Activated B cell treated with CpG ODN at 0.5 μM for 24 hours (primary cell): ENCODE measurements around the gene PIEZO2. TPM values are rescaled to one million over a fixed set of nuclear protein-coding genes. Genes with fewer than 3 reads are reported as not detected.

Experiments used
- ATAC-seq: fragments of 200-7000 bp; cut with Tn5 transposase; one replicate; pipeline ENCODE4 v1.10.0; 2021; ENCODE audit warnings: low read depth, mild to moderate bottlenecking, moderate library complexity
- CTCF ChIA-PET: fragments of 350-600 bp; sonication (Branson Sonifier 250); formaldehyde crosslinking; loops from one replicate; lab custom pipeline; 2021; ENCODE audit warnings: antibody characterized with exemption; lab: Charles Lee
- POLR2A ChIA-PET: fragments of 350-600 bp; sonication (Branson Sonifier 250); formaldehyde crosslinking; loops from one replicate; lab custom pipeline; 2021; ENCODE audit warnings: antibody characterized with exemption; lab: Charles Lee
- DNase-seq: peaks from one replicate; pipeline ENCODE4 v3.0.0; 2022
- H3K27ac Mint-ChIP-seq: one replicate; pipeline ENCODE4 v1.8.0; 2020; ENCODE audit warnings: mixed read lengths
- H3K27me3 Mint-ChIP-seq: one replicate; pipeline ENCODE4 v1.8.0; 2021; ENCODE audit warnings: mixed read lengths
- H3K36me3 Mint-ChIP-seq: one replicate; pipeline ENCODE4 v1.8.0; 2021; ENCODE audit warnings: low read depth, mixed read lengths
- H3K4me1 Mint-ChIP-seq: one replicate; pipeline ENCODE4 v1.8.0; 2021; ENCODE audit warnings: mixed read lengths
- H3K4me3 Mint-ChIP-seq: one replicate; pipeline ENCODE4 v1.8.0; 2020; ENCODE audit warnings: mild to moderate bottlenecking, mixed read lengths
- H3K9me3 Mint-ChIP-seq: one replicate; pipeline ENCODE4 v1.8.0; 2020; ENCODE audit warnings: mixed read lengths
- CTCF ChIP-seq: fragments of 200-600 bp; IDR thresholded peaks from one replicate; pipeline ENCODE4 v1.8.0; 2022; ENCODE audit warnings: antibody characterized with exemption, mild to moderate bottlenecking
- intact Hi-C: fragments of 100-400 bp; cut with micrococcal nuclease; formaldehyde crosslinking; loops from one replicate; pipeline ENCODE4 v1.15.1; 2024
- total RNA-seq: library from RNA; stranded (reverse); gene quantifications from 2 replicates; pipeline ENCODE4 v1.2.3, GENCODE V29; 2022

Gene PIEZO2
- total RNA-seq, 1 donor from 2014 or later: not detected

- H3K27ac Mint-ChIP-seq: no peak overlapping the region
- H3K4me1 Mint-ChIP-seq: no peaks in the 10 kb centered on the region
- DNase-seq (no peak), ATAC-seq (no peak)
- H3K27me3 Mint-ChIP-seq: peaks cover 4% of the 10 kb centered on the region
- no peak overlapping the region for H3K4me3 Mint-ChIP-seq
- intact Hi-C loops: no loop called here
- H3K9me3 Mint-ChIP-seq: peaks cover 2% of the 10 kb centered on the region
- CTCF ChIA-PET: no interaction called here
- no peak for TF ChIP-seq CTCF
- POLR2A ChIA-PET: no interaction called here
- no peaks in the 10 kb centered on the region for H3K36me3 Mint-ChIP-seq
Measured at GRCh38 chr18:10842371-10842770, 307.0 kb downstream of the PIEZO2 start.

DNA sequence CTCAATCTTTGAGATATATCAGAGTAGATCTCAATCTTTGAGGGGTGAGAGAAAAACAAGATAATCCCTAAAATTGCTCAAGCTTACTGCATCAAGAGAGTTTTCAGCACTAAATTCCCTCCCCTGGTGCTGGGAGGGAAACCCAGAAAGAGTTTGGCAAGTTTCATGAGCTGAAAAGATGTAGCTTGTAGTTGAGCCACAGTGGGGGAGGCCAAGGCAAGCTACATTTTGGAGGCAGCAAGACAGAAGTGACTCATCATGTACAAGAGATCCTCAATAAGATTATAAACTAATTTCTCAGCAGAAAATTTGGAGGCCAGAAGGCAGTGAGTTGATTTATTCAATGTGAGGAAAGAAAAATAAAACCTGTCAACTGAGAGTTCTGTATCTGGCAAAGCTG, 308.2 kb downstream of the PIEZO2 start:
- CTCF ChIA-PET: no interaction called here
- H3K9me3 Mint-ChIP-seq: peaks cover 2% of the 10 kb centered on the region
- intact Hi-C loops: no loop called here
- peaks cover 2% of the 10 kb centered on the region for H3K27me3 Mint-ChIP-seq
- TF ChIP-seq CTCF: no peak
- POLR2A ChIA-PET: no interaction called here
- H3K4me1 Mint-ChIP-seq: no peaks in the 10 kb centered on the region
- DNase-seq: no peak
- ATAC-seq: no peak
- no peak overlapping the region for H3K27ac Mint-ChIP-seq
- no peaks in the 10 kb centered on the region for H3K36me3 Mint-ChIP-seq
- no peak overlapping the region for H3K4me3 Mint-ChIP-seq

- Mint-ChIP-seq H3K9me3 (no peaks in the 10 kb centered on the region), H3K27ac (no peak overlapping the region), H3K4me3 (no peak overlapping the region), H3K36me3 (no peaks in the 10 kb centered on the region), H3K4me1 (no peaks in the 10 kb centered on the region), H3K27me3 (peaks cover 2% of the 10 kb centered on the region)
- DNase-seq (no peak), ATAC-seq (no peak)
- TF ChIP-seq CTCF: no peak
- POLR2A ChIA-PET: no interaction called here
- CTCF ChIA-PET: no interaction called here
- intact Hi-C loops: no loop called here
Measured at GRCh38 chr18:10840743-10841142, 308.6 kb downstream of the PIEZO2 start.

DNA sequence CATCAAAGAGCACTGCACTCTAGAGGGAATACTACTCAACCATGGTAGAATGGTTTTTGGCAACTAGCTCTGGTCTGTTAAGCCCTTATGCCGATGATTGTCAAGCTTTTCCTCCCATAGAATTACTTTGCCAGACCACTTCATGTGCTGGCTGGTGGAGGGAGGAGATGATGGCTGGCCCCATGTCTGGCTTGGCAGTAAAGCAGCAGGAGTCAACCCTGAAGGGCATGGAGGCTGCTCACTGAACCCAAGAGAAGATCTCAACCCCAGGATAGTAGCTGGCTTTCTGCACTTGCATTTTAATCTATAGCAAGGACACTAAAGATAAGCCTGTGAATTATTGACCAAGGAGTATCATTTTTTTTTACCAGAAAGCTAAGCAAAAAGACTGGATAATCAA, 309.9 kb downstream of the PIEZO2 start:
- DNase-seq: no peak
- Mint-ChIP-seq H3K36me3 (no peaks in the 10 kb centered on the region), H3K9me3 (no peaks in the 10 kb centered on the region), H3K4me3 (no peak overlapping the region), H3K27ac (no peak overlapping the region), H3K27me3 (peaks cover 2% of the 10 kb centered on the region), H3K4me1 (no peaks in the 10 kb centered on the region)
- no peak for ATAC-seq
- intact Hi-C loops: no loop called here
- CTCF ChIA-PET: interaction anchor here (1.5 kb wide), 1 partner anchor 12 kb away, joined by 5 read pairs; no protein-coding TSS in a partner anchor
- POLR2A ChIA-PET: no interaction called here
- no peak for TF ChIP-seq CTCF

GRCh38 chr18:10838553-10838952, 310.8 kb downstream of the PIEZO2 start:
- CTCF ChIA-PET: interaction anchor here (1.5 kb wide), 1 partner anchor 13 kb away, joined by 5 read pairs; no protein-coding TSS in a partner anchor
- TF ChIP-seq CTCF: no peak
- no peaks in the 10 kb centered on the region for H3K9me3 Mint-ChIP-seq
- H3K4me3 Mint-ChIP-seq: no peak overlapping the region
- peaks cover 2% of the 10 kb centered on the region for H3K27me3 Mint-ChIP-seq
- ATAC-seq (no peak), DNase-seq (no peak)
- intact Hi-C loops: no loop called here
- H3K36me3 Mint-ChIP-seq: no peaks in the 10 kb centered on the region
- POLR2A ChIA-PET: no interaction called here
- no peaks in the 10 kb centered on the region for H3K4me1 Mint-ChIP-seq
- no peak overlapping the region for H3K27ac Mint-ChIP-seq
